Body of pancreas (tissue), 4 donors: ENCODE results near the gene TSPAN14. TPM values are rescaled to one million over a fixed set of nuclear protein-coding genes. Genes with fewer than 3 reads are reported as not detected.
A peak's percentile ranks its signal among the peaks of the same experiment; 100 is the strongest.

Source experiments
- ATAC-seq: fragments of 150-250 bp; one replicate; pipeline ENCODE4 v1.9.1; 2016
- DNase-seq, 4 donors: peaks; one replicate each; pipeline ENCODE4 v3.0.0-alpha.2; 2019
- H3K27ac ChIP-seq, 4 donors: fragments of 200-600 bp; sonication (generic); 1 replicate in 3 of 4; 2 replicates in 1 of 4; pipeline versions ENCODE4 v1.5.1 to v1.6.1; 2016 to 2019; ENCODE audit warnings: mild to moderate bottlenecking in 1 of 4, mixed read lengths in 1 of 4, moderate library complexity in 1 of 4
- H3K27me3 ChIP-seq, 2 donors: fragments of 200-600 bp; sonication (generic); one replicate each; pipeline ENCODE4 v1.6.0; 2016; ENCODE audit warnings: mild to moderate bottlenecking in 1 of 2
- H3K36me3 ChIP-seq, 2 donors: fragments of 200-600 bp; sonication (generic); replicated peaks in 1 of 2; 2 replicates each; pipeline ENCODE4 v1.5.1; 2016; ENCODE audit warnings: low read depth in 2 of 2; ENCODE audit not compliant: insufficient read depth in 1 of 2
- H3K4me1 ChIP-seq: fragments of 200-600 bp; sonication (generic); one replicate; pipeline ENCODE4 v1.6.0; 2016
- H3K4me3 ChIP-seq, 2 donors: fragments of 200-600 bp; sonication (generic); 1 replicate in 1 of 2; 2 replicates in 1 of 2; pipeline ENCODE4 v1.5.1; 2016 to 2019
- H3K9me3 ChIP-seq, 3 donors: fragments of 200-600 bp; sonication (generic); 1 replicate in 2 of 3; 2 replicates in 1 of 3; pipeline ENCODE4 v1.5.1; 2016
- POLR2A ChIP-seq, 3 donors: fragments of 450-650 bp; IDR thresholded peaks; one replicate each; pipeline ENCODE4 v1.6.1; 2016; ENCODE audit warnings: antibody characterized with exemption in 3 of 3, mild to moderate bottlenecking in 2 of 3
- WGBS, 2 donors: methylation state at CpG; one replicate each; pipeline ENCODE4 v1.1.5; 2017; 5-methylcytosine and 5-hydroxymethylcytosine counted together
- intact Hi-C: fragments of 100-400 bp; cut with DNase I; formaldehyde crosslinking; loops from one replicate; pipeline ENCODE4 v1.15.1; 2023
- total RNA-seq, 2 donors: library from RNA; depleted of rRNA; stranded (reverse); fragments of >200 nt; gene quantifications; one replicate each; pipeline ENCODE4 v1.1.0, GENCODE V29; 2016
- TF ChIP-seq, protein P1 (sequence below), 7 experiments: fragments of 450-650 bp in 4 of 7; fragments of 200-600 bp in 3 of 7; sonication (generic) in 3 of 7; IDR thresholded peaks; one replicate each; pipeline ENCODE4 v1.5.1; 2016 to 2019; ENCODE audit warnings: antibody characterized with exemption in 7 of 7

Gene TSPAN14
- total RNA-seq, 2 donors from 2014 or later, result 22.3 to 63.0 TPM

GRCh38 chr10:80471001-80471400, 16.9 kb downstream of the TSPAN14 start:
- Histone ChIP-seq H3K4me3 (no peak overlapping the region), H3K36me3 (no peaks in the 10 kb centered on the region), H3K4me1 (peaks cover 72% of the 10 kb centered on the region), H3K9me3 (no peaks in the 10 kb centered on the region), H3K27me3 (no peaks in the 10 kb centered on the region), H3K27ac (no peak overlapping the region)
- no peak for ATAC-seq
- TF ChIP-seq POLR2A (IDR thresholded peaks at IDR 0.05), result no peak
- TF ChIP-seq, protein P1, sequence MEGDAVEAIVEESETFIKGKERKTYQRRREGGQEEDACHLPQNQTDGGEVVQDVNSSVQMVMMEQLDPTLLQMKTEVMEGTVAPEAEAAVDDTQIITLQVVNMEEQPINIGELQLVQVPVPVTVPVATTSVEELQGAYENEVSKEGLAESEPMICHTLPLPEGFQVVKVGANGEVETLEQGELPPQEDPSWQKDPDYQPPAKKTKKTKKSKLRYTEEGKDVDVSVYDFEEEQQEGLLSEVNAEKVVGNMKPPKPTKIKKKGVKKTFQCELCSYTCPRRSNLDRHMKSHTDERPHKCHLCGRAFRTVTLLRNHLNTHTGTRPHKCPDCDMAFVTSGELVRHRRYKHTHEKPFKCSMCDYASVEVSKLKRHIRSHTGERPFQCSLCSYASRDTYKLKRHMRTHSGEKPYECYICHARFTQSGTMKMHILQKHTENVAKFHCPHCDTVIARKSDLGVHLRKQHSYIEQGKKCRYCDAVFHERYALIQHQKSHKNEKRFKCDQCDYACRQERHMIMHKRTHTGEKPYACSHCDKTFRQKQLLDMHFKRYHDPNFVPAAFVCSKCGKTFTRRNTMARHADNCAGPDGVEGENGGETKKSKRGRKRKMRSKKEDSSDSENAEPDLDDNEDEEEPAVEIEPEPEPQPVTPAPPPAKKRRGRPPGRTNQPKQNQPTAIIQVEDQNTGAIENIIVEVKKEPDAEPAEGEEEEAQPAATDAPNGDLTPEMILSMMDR (IDR thresholded peaks at IDR 0.05), result no peak
- intact Hi-C loops, result no loop called here
- WGBS, 2 donors, result 87 to 100% methylated on average over 2 to 3 of the region's 3 CpGs
- DNase-seq, result no peak

GRCh38 chr10:80471715-80472233, 17.7 kb downstream of the TSPAN14 start:
- Histone ChIP-seq H3K27ac (no peak overlapping the region), H3K36me3 (no peaks in the 10 kb centered on the region), H3K9me3 (no peaks in the 10 kb centered on the region), H3K27me3 (no peaks in the 10 kb centered on the region), H3K4me1 (peaks cover 66% of the 10 kb centered on the region), H3K4me3 (no peak overlapping the region)
- DNase-seq (no peak), ATAC-seq (no peak)
- no peak for TF ChIP-seq POLR2A (IDR thresholded peaks at IDR 0.05)
- TF ChIP-seq, protein P1 (IDR thresholded peaks at IDR 0.05), result no peak
- intact Hi-C loops, result no loop called here
- 69 to 71% methylated on average over 4 of the region's 4 CpGs for WGBS, 2 donors

- peaks cover 64% of the 10 kb centered on the region for H3K4me1 ChIP-seq
- TF ChIP-seq, protein P1 (IDR thresholded peaks at IDR 0.05), result no peak
- no peak for TF ChIP-seq POLR2A (IDR thresholded peaks at IDR 0.05)
- WGBS, 2 donors, result 62% methylated on average over 9 of the region's 9 CpGs
- H3K4me3 ChIP-seq, result no peak overlapping the region
- no peaks in the 10 kb centered on the region for H3K9me3 ChIP-seq
- intact Hi-C loops, result no loop called here
- H3K36me3 ChIP-seq, result no peaks in the 10 kb centered on the region
- no peaks in the 10 kb centered on the region for H3K27me3 ChIP-seq
- H3K27ac ChIP-seq, result peak overlapping the region in 1 of 4 donors; percentile 30
- DNase-seq, result no peak
- ATAC-seq, result no peak
These were observed 18.4 kb downstream of the TSPAN14 start for GRCh38 chr10:80472234-80473095.

- Histone ChIP-seq H3K36me3 (no peaks in the 10 kb centered on the region), H3K27me3 (no peaks in the 10 kb centered on the region), H3K9me3 (no peaks in the 10 kb centered on the region), H3K27ac (peak overlapping the region in 1 of 4 donors; percentile 30), H3K4me3 (no peak overlapping the region), H3K4me1 (peaks cover 57% of the 10 kb centered on the region)
- WGBS, 2 donors, result 55 to 73% methylated on average over 2 to 3 of the region's 3 CpGs
- no peak for TF ChIP-seq POLR2A (IDR thresholded peaks at IDR 0.05)
- TF ChIP-seq, protein P1 (IDR thresholded peaks at IDR 0.05), result no peak
- ATAC-seq, result no peak
- no peak for DNase-seq
- intact Hi-C loops, result no loop called here
These were observed 19.1 kb downstream of the TSPAN14 start for GRCh38 chr10:80473096-80473657.
